Bladder microvascular endothelial cell (primary cell): Measurements from ENCODE around the gene CLCF1. TPM values are rescaled to one million over a fixed set of nuclear protein-coding genes. Genes with fewer than 3 reads are reported as not detected.

Source experiments
- total RNA-seq: library from RNA; depleted of rRNA; stranded (reverse); fragments of >200 nt; gene quantifications from 2 replicates; pipeline ENCODE4 v1.2.3, GENCODE V29; 2014

The CLCF1 gene
- 1.9 and 2.7 TPM in 2 replicates for total RNA-seq

DNA sequence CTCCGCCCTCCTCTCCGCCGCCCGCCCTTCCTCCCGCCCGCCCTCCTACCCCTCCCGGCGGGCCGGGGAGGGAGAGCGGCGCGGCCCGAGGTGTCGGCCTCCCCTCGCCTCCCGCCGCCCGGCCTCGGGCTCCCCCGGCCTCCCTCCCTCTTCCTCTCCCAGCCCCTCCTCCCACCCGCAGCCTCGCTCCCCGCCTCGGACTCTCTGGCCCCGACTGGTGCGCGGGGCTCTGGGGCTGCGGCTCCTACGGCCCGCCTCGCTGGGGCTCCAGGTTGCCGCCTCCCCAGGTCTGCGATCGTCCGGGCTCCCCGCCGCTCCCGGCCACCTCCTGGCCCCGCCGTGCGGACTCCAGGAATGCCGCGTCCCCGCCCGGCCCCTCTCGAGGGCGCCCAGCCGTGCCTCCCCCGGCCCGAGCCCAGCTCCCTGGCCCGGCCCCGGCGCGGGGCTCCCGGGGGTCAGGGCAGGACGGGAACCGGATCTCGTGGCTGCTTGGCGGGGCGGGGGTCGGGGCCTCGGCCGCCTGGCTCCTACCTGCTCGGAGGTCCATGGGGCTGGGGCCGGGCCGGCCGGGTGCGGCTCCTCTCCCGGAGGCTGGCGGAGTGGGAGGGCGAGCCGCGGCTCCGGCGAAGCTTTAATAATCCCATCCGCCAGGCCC, at the start of gene CLCF1:
Gene CLCF1, minus strand, starts transcription at position 606 of the 655 bp plus-strand sequence. Its CDS starts 59 bp downstream, at position 547.

DNA sequence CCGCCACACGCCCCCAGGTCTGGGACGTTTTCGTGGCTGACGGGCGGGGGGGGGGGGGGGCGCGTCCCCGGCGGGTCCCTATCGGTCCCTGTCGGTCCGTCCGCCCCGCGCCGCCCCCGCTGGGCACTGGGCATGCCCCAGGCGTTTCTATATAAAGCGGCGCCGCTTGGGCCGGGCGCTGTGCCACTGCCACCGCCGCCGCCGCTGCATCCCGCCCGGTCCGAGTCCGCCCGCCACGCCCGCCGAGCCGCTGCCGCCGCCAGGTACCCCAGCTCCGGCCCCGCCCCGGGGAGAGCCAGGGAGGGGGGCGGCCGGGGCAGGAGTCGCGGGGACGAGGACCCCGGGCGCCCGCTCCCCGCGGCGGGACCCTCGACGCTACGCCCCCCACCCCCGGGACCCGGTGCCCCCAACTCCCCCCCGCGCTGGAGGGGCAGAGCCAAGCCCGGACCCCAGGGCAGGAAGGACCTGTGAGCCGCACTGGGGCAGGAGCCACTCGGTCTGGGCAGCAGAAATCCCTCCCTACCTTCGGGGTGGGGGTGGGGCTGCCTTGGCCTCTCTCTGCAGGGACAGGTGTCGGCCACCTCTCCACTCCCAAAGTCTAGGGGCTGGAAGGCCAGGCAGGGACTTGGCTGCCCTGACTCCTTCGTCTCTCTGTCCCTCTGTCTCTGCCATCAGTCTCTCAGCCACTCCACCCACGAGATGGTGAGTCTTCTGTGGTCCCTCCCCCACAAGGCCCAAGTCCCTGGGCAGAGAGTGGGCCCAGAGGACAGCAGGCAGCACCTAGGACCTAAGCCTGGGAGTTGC, 42.3 kb upstream of the CLCF1 start, which contains the start of gene CARNS1:
Gene CARNS1, plus strand, starts transcription at position 178 of the 804 bp plus-strand sequence. Its CDS starts 522 bp downstream, at position 700.

DNA sequence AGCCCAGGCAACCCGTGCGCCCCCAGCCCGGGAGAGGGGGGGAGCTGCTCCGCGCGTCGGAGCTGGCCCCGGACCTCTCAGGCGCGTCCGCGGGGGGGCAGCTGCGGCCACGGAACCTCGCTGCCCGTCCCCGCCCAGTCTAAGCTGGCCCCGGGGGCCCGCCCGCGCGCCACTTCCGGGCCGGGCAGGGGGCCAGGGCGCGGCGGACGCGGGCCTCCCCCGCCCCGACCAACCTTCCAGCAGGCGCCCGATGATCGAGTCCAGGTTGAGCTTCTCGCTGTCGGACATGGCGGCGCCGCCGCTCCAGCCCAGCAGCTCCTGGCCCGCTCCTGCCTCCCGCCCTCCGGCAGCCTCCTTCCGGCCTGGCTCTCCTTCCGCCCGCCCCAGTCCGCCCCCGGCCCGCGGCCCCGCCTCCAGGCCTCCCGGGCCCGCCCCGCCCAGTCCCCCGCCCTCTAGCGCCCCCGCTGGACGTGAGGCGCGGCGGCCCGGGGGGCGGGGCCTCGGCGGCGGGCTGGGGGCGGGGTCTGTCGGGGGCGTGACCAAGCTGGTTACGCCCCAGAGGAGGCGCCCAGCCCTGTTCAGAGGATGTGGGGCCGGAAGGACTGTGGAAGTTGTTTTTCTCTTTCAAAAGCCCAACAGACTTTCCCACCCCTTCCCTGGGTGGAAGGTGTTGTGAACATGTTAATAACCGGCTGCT, 28.2 kb upstream of the CLCF1 start, which contains the start of gene PPP1CA:
Gene PPP1CA, minus strand, starts transcription at position 364 of the 697 bp plus-strand sequence. Its CDS starts 76 bp downstream, at position 288.

DNA sequence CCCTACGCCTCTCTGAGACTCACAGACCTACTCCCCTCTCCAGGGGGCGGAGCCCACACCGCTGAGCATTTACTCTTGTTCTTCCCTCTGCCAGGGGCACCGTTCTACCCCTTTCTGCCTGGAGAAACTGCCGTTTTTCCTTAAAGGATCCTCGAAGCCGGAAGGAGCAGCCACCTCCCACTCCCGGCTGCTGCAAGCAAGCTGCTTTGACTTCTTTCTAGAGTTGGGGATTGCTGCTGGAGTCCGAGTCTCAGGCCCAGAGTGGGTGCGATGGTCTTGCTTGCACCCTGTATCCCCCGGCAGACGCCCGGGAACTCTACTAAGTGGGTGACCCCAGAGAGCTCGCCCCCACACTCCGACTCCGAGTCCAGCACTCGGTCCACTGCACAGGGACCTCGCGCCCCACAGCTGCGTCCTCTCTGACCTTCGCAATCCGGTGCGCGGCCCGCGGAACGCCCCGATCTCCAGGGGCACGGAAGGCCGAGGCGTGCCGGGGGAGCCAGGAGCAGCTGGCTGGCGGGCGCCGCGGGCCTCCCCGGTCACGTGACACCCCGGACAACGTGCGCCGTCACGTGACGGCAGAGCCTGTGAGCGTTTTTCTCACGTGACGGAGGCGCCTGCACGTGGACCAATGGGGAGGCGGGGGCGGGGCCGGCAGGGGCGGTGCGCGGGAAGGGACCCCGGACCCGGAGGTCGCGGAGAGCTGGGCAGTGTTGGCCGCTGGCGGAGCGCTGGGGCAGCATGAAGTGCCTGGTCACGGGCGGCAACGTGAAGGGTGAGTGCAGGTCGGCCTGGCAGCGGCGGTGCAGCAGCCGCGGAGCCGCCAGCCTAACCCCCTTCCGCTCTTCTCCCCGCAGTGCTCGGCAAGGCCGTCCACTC, 18.1 kb upstream of the CLCF1 start, which contains the start of gene RAD9A:
Gene RAD9A, plus strand, starts transcription at position 683 of the 879 bp plus-strand sequence. Its CDS starts 59 bp downstream, at position 742.

DNA sequence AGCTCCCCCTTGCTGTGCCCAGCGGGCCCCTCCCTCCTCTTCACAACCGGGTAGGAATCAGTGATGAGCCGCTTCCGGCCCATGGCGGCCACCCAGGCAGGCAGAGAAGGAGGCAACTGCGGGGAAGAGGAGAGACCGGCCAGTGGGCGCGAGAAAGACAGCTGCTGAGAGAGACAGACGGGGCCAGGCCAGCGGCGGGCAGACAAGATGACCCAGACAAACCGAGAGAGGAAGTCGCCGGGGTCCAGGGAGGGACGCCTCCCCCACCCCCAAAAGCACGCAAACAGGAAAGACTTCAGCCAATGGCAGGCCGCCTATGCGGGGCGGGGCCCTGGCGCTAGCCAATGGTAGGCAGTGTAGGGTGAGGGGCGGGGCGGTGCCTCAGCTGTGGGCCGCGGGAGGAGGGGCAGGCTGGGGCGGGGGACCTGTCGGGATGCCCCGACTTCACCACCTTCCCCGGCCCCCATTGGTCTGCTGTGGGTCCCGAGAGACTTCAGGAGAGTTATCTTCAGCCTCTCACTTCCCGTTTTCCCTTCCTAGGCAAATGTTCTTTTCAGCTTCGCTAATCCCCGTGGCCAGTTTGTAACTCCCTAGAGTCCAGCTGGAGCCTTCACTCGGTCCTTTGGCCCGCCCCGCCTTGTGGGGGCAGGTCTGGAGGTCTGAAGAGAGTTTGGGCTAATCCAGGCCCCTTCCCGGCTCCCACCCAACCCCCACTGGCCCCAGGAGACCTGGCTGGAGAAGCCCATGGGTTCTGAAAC, 19.9 kb downstream of the CLCF1 start, which contains the start of gene POLD4:
Gene POLD4, minus strand, starts transcription at position 230 of the 758 bp plus-strand sequence. Its CDS starts 147 bp downstream, at position 83.

Other genes starting within 250 kb of the CLCF1 start
- gene GRK2, start 107.1 kb downstream of the CLCF1 start, total RNA-seq = 46.2 and 48.2 TPM in 2 replicates
- gene ANKRD13D, start 84.3 kb downstream of the CLCF1 start, total RNA-seq = 36.8 and 36.9 TPM in 2 replicates
- 10.0 and 14.1 TPM in 2 replicates for gene SSH3, start 70.1 kb downstream of the CLCF1 start, total RNA-seq
- 25.3 and 26.1 TPM in 2 replicates for gene POLD4, start 20.1 kb downstream of the CLCF1 start, total RNA-seq
- gene RAD9A, start 18.4 kb upstream of the CLCF1 start, total RNA-seq = 2.6 and 6.7 TPM in 2 replicates
- gene PPP1CA, start 28.3 kb upstream of the CLCF1 start, total RNA-seq = 195 and 241 TPM in 2 replicates
- under 0.01 and 0.16 TPM in 2 replicates for gene TBC1D10C, start 30.5 kb upstream of the CLCF1 start, total RNA-seq
- gene CARNS1, start 42.1 kb upstream of the CLCF1 start, total RNA-seq = under 0.01 and 0.19 TPM in 2 replicates
- 27.4 and 29.8 TPM in 2 replicates for gene RPS6KB2, start 54.9 kb upstream of the CLCF1 start, total RNA-seq
- gene PTPRCAP, start 64.1 kb upstream of the CLCF1 start, total RNA-seq = 0.49 and 1.1 TPM in 2 replicates
- gene CORO1B, start 69.9 kb upstream of the CLCF1 start, total RNA-seq = 168 and 215 TPM in 2 replicates
- not detected in 2 replicates for gene GPR152, start 79.1 kb upstream of the CLCF1 start, total RNA-seq
- 2.9 and 3.1 TPM in 2 replicates for gene CABP4, start 81.8 kb upstream of the CLCF1 start, total RNA-seq
- gene TMEM134, start 95.7 kb upstream of the CLCF1 start, total RNA-seq = 18.5 and 42.5 TPM in 2 replicates
- gene AIP, start 109.4 kb upstream of the CLCF1 start, total RNA-seq = 96.8 and 108 TPM in 2 replicates
- 5.0 and 8.2 TPM in 2 replicates for gene PITPNM1, start 131.8 kb upstream of the CLCF1 start, total RNA-seq
- gene CDK2AP2, start 134.6 kb upstream of the CLCF1 start, total RNA-seq = 19.2 and 22.7 TPM in 2 replicates
- not detected in 2 replicates for gene CABP2, start 149.8 kb upstream of the CLCF1 start, total RNA-seq
- 693 and 847 TPM in 2 replicates for gene GSTP1, start 210.2 kb upstream of the CLCF1 start, total RNA-seq
- gene NDUFV1, start 233.3 kb upstream of the CLCF1 start, total RNA-seq = 170 and 189 TPM in 2 replicates